H1 (cell line): ENCODE results near the gene NT5C1B. TPM values are rescaled to one million over a fixed set of nuclear protein-coding genes. Genes with fewer than 3 reads are reported as not detected.

ENCODE experiments used
- CTCF ChIA-PET: fragments of 300-600 bp; sonication (Branson Sonifier 250); formaldehyde crosslinking; loops from one replicate; lab custom pipeline; 2021; ENCODE audit not compliant: partially characterized antibody; lab: Charles Lee
- POLR2A ChIA-PET: fragments of 300-600 bp; sonication (Branson Sonifier 250); formaldehyde crosslinking; loops from one replicate; lab custom pipeline; 2021; ENCODE audit warnings: inconsistent platforms; ENCODE audit not compliant: partially characterized antibody; lab: Charles Lee
- DNase-seq, 2 experiments: peaks; one replicate each; pipeline versions ENCODE4 v3.0.0 to v3.0.0-alpha.2; 2010 to 2022; ENCODE audit warnings: low spot score in 2 of 2, low read depth in 1 of 2, mixed read lengths in 1 of 2
- FAIRE-seq: peaks from 2 replicates; lab custom pipeline; 2011; peaks lifted over from hg19 to GRCh38; lab: Jason Lieb, UNC
- H2AFZ ChIP-seq: 2 replicates; pipeline ENCODE4 v1.8.1; 2012; ENCODE audit warnings: low read length, inconsistent platforms
- H2AK5ac ChIP-seq: 2 replicates; pipeline ENCODE4 v1.6.1; 2013; ENCODE audit warnings: low read depth, low read length
- H2BK120ac ChIP-seq: replicated peaks from 2 replicates; pipeline ENCODE3; 2013; ENCODE audit warnings: low read depth, low read length, inconsistent platforms
- H2BK12ac ChIP-seq: 2 replicates; pipeline ENCODE4 v1.6.1; 2013; ENCODE audit warnings: low read depth, low read length
- H2BK15ac ChIP-seq: 2 replicates; pipeline ENCODE4 v1.6.1; 2013; ENCODE audit warnings: low read length
- H2BK20ac ChIP-seq: 2 replicates; pipeline ENCODE4 v1.6.1; 2013; ENCODE audit warnings: low read length
- H2BK5ac ChIP-seq: 2 replicates; pipeline ENCODE4 v1.6.1; 2013; ENCODE audit warnings: low read depth, low read length
- H3K14ac ChIP-seq: 2 replicates; pipeline ENCODE4 v1.6.1; 2013; ENCODE audit warnings: inconsistent platforms; ENCODE audit not compliant: insufficient read length
- H3K18ac ChIP-seq: 2 replicates; pipeline ENCODE4 v1.6.1; 2013; ENCODE audit warnings: low read length; ENCODE audit errors: extremely low read depth
- H3K23ac ChIP-seq: 2 replicates; pipeline ENCODE4 v1.6.1; 2013; ENCODE audit warnings: inconsistent platforms; ENCODE audit not compliant: insufficient read length
- H3K23me2 ChIP-seq: 2 replicates; pipeline ENCODE4 v1.6.1; 2013; ENCODE audit warnings: low read depth, low read length
- H3K27ac ChIP-seq: 2 replicates; pipeline ENCODE4 v1.6.1; 2011; ENCODE audit warnings: low read depth, low read length, inconsistent platforms
- H3K27me3 ChIP-seq, 4 experiments: replicated peaks in 1 of 4; 1 replicate in 1 of 4; 2 replicates in 3 of 4; pipeline versions ENCODE4 v1.6.1 to v1.8.1; 2011 to 2013; ENCODE audit warnings: low read length in 3 of 4, mild to moderate bottlenecking in 3 of 4, inconsistent platforms in 2 of 4, mixed read lengths in 2 of 4, moderate library complexity in 1 of 4; ENCODE audit not compliant: control insufficient read depth in 3 of 4, insufficient read depth in 3 of 4; ENCODE audit errors: extremely low read depth in 1 of 4
- H3K36me3 ChIP-seq, 4 experiments: 2 replicates each; pipeline versions ENCODE4 v1.6.1 to v1.8.1; 2011 to 2013; ENCODE audit warnings: mild to moderate bottlenecking in 4 of 4, low read length in 3 of 4, moderate library complexity in 2 of 4, control low read depth in 1 of 4, inconsistent platforms in 1 of 4; ENCODE audit not compliant: insufficient read depth in 4 of 4, control insufficient read depth in 2 of 4
- H3K4ac ChIP-seq: replicated peaks from 2 replicates; pipeline ENCODE3; 2013; ENCODE audit warnings: low read length, low read depth, mixed read lengths, inconsistent platforms; ENCODE audit not compliant: insufficient read length
- H3K4me1 ChIP-seq, 4 experiments: replicated peaks in 1 of 4; 1 replicate in 1 of 4; 2 replicates in 3 of 4; pipeline versions ENCODE4 v1.6.1 to v1.8.1; 2011 to 2013; ENCODE audit warnings: low read length in 3 of 4, inconsistent platforms in 2 of 4, mixed read lengths in 1 of 4; ENCODE audit not compliant: insufficient read depth in 4 of 4, control insufficient read depth in 3 of 4
- H3K4me2 ChIP-seq, 2 experiments: 2 replicates each; pipeline versions ENCODE4 v1.6.1 to v1.8.1; 2011 to 2013; ENCODE audit warnings: low read depth in 2 of 2, low read length in 2 of 2, control low read depth in 1 of 2, inconsistent platforms in 1 of 2, mild to moderate bottlenecking in 1 of 2; ENCODE audit not compliant: insufficient read depth in 1 of 2
- H3K4me3 ChIP-seq, 4 experiments: fragments of 200-600, 300-600 bp in 1 of 4; sonication (generic), shearing (Covaris generic), sonication (Bioruptor Twin) in 1 of 4; 2 replicates each; pipeline versions ENCODE4 v1.5.1 to v1.8.1; 2011 to 2016; ENCODE audit warnings: low read length in 4 of 4, low read depth in 3 of 4, control low read depth in 2 of 4, inconsistent platforms in 2 of 4, mild to moderate bottlenecking in 2 of 4, mixed read lengths in 1 of 4, moderate library complexity in 1 of 4; ENCODE audit not compliant: insufficient read depth in 2 of 4; ENCODE audit errors: extremely low read depth in 1 of 4
- H3K56ac ChIP-seq: replicated peaks from 2 replicates; pipeline ENCODE3; 2013; ENCODE audit warnings: low read depth, mild to moderate bottlenecking, mixed read lengths, low read length, inconsistent platforms; ENCODE audit not compliant: insufficient read length
- H3K79me1 ChIP-seq: 2 replicates; pipeline ENCODE4 v1.6.1; 2013; ENCODE audit warnings: low read depth, low read length, control low read depth
- H3K79me2 ChIP-seq, 2 experiments: 2 replicates each; pipeline versions ENCODE4 v1.6.1 to v1.8.1; 2012 to 2013; ENCODE audit warnings: low read length in 2 of 2, mild to moderate bottlenecking in 2 of 2, inconsistent platforms in 1 of 2; ENCODE audit not compliant: insufficient read depth in 2 of 2, control insufficient read depth in 1 of 2
- H3K9ac ChIP-seq, 4 experiments: replicated peaks in 1 of 4; 1 replicate in 1 of 4; 2 replicates in 3 of 4; pipeline versions ENCODE4 v1.6.1 to v1.8.1; 2011 to 2013; ENCODE audit warnings: low read depth in 3 of 4, low read length in 3 of 4, control low read depth in 2 of 4, mild to moderate bottlenecking in 2 of 4, moderate library complexity in 2 of 4, inconsistent platforms in 1 of 4; ENCODE audit errors: extremely low read depth in 1 of 4
- H3K9me3 ChIP-seq, 2 experiments: 2 replicates each; pipeline versions ENCODE4 v1.6.1 to v1.8.1; 2012 to 2013; ENCODE audit warnings: mild to moderate bottlenecking in 2 of 2, moderate library complexity in 2 of 2, control low read depth in 1 of 2, inconsistent platforms in 1 of 2, low read depth in 1 of 2, low read length in 1 of 2, mixed read lengths in 1 of 2; ENCODE audit not compliant: insufficient read depth in 2 of 2
- H4K20me1 ChIP-seq, 2 experiments: replicated peaks in 1 of 2; 2 replicates each; pipeline versions ENCODE3 to v1.8.1; 2011 to 2013; ENCODE audit warnings: inconsistent platforms in 2 of 2, low read length in 2 of 2, mild to moderate bottlenecking in 1 of 2; ENCODE audit not compliant: insufficient read depth in 2 of 2, control insufficient read depth in 1 of 2
- H4K5ac ChIP-seq: 2 replicates; pipeline ENCODE4 v1.6.1; 2013; ENCODE audit warnings: low read length, low read depth, mixed read lengths, inconsistent platforms; ENCODE audit not compliant: insufficient read length
- H4K8ac ChIP-seq: 2 replicates; pipeline ENCODE4 v1.8.0; 2013; ENCODE audit warnings: mild to moderate bottlenecking, moderate library complexity, low read length, inconsistent platforms; ENCODE audit not compliant: insufficient read depth; ENCODE audit errors: extremely low read depth
- H4K91ac ChIP-seq: replicated peaks from 2 replicates; pipeline ENCODE3; 2013; ENCODE audit warnings: low read length, mixed read lengths, inconsistent platforms; ENCODE audit not compliant: insufficient read length
- ASH2L ChIP-seq: fragments of 200-600, 300-600 bp; sonication (generic); IDR thresholded peaks from one replicate; pipeline ENCODE4 v1.7.1; 2017; ENCODE audit warnings: low read length
- BRCA1 ChIP-seq: IDR thresholded peaks from 2 replicates; pipeline ENCODE4 v1.6.1; 2012; ENCODE audit warnings: low read depth, low read length, improper control_type of control experiment
- SIX5 ChIP-seq: IDR thresholded peaks from 2 replicates; pipeline ENCODE4 v1.6.1; 2011; ENCODE audit warnings: mild to moderate bottlenecking, low read depth, low read length
- TCF12 ChIP-seq: IDR thresholded peaks from 2 replicates; pipeline ENCODE4 v1.6.1; 2011; ENCODE audit warnings: low read depth, mild to moderate bottlenecking, low read length
- WGBS, 2 experiments: shearing (Covaris generic) in 1 of 2; methylation state at CpG; one replicate each; pipeline versions ENCODE4 v1.1.6 to v1.1.7; 2013 to 2015; ENCODE audit warnings: low lambda C conversion rate in 2 of 2, mixed read lengths in 2 of 2, inconsistent platforms in 1 of 2, low coverage in 1 of 2, missing lambda C conversion rate in 1 of 2; ENCODE audit not compliant: insufficient replicate concordance in 2 of 2, insufficient coverage in 1 of 2, insufficient read length in 1 of 2; ENCODE audit errors: extremely low coverage in 1 of 2, missing lambda C conversion rate in 1 of 2; 5-methylcytosine and 5-hydroxymethylcytosine counted together
- polyA plus RNA-seq, 7 experiments: library from polyadenylated mRNA; depleted of rRNA in 3 of 7; stranded (reverse) in 5 of 7; unstranded in 2 of 7; fragments of >200 nt in 5 of 7; fragments of 200-250 nt in 2 of 7; gene quantifications; 1 replicate in 5 of 7; 2 replicates in 1 of 7; 4 replicates in 1 of 7; pipeline versions ENCODE4 v1.2.1 to v1.2.3, GENCODE V29; 2011 to 2013; ENCODE audit warnings: missing spikeins in 2 of 7, mixed read lengths in 2 of 7
- total RNA-seq: library from RNA; stranded (reverse); fragmentation: NEBNext Ultra II Directional; extraction: Animal tissue kit (Norgen Biotek cat#: 25700); gene quantifications from 2 replicates; pipeline ENCODE4 v1.2.1, GENCODE V29; 2021

The NT5C1B gene
- total and polyA plus RNA-seq, 2 of the 8 experiments (the other 6 are each of a cell fraction or from before 2014, with no cell fraction given), result not detected

DNA sequence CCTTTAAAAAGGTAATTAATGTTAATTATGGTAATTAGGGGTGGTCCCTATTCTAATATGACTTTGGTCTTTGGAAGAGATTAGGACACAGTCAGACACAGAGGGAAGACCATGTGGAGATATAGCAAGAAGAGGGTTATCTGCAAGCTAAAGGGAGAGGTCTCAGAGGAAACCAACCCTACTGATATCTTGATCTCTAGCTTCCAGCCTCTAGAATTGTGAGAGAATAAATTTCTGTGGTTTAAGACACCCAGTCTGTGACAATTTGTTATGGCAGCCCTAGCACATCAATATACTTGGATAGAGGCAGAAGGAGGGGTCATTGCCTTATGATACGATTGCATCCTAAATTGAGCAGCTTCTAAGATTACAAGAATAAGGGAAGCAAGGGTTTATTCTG is 21.3 kb upstream of the NT5C1B start:
- H3K4me2 ChIP-seq, result no peak overlapping the region
- H3K27me3 ChIP-seq, result no peaks in the 10 kb centered on the region
- no peak overlapping the region for H3K27ac ChIP-seq
- no peaks in the 10 kb centered on the region for H3K36me3 ChIP-seq
- no peak overlapping the region for H2BK120ac ChIP-seq
- no peak overlapping the region for H4K8ac ChIP-seq
- no peak overlapping the region for H3K14ac ChIP-seq
- H3K4ac ChIP-seq, result no peak overlapping the region
- no peak overlapping the region for H3K56ac ChIP-seq
- H3K23me2 ChIP-seq, result no peaks in the 10 kb centered on the region
- no peak overlapping the region for H3K4me3 ChIP-seq
- H3K79me1 ChIP-seq, result no peaks in the 10 kb centered on the region
- ChIA-PET CTCF (interaction anchor here (0.8 to 2.2 kb wide), 4 partner anchors 13 to 90 kb away, joined by 3 to 7 read pairs (median 4); no protein-coding TSS in a partner anchor), POLR2A (no interaction called here)
- DNase-seq (no peak), FAIRE-seq (no peak)
- H4K20me1 ChIP-seq, result no peaks in the 10 kb centered on the region
- no peaks in the 10 kb centered on the region for H3K9me3 ChIP-seq
- no peak overlapping the region for H2BK5ac ChIP-seq
- H4K5ac ChIP-seq, result no peak overlapping the region
- no peak overlapping the region for H2BK20ac ChIP-seq
- H3K4me1 ChIP-seq, result no peaks in the 10 kb centered on the region
- no peak overlapping the region for H3K23ac ChIP-seq
- H4K91ac ChIP-seq, result no peak overlapping the region
- H3K79me2 ChIP-seq, result no peaks in the 10 kb centered on the region
- H2BK15ac ChIP-seq, result no peak overlapping the region
- 87% methylated on average over 1 of the region's 1 CpG; no CpG with 5 or more reads in 1 of the 2 experiments for whole genome bisulfite sequencing, 2 experiments
- no peak overlapping the region for H3K18ac ChIP-seq
- no peak overlapping the region for H2AK5ac ChIP-seq
- no peak overlapping the region for H2AFZ ChIP-seq
- H3K9ac ChIP-seq, result no peak overlapping the region
- H2BK12ac ChIP-seq, result no peak overlapping the region
- TF ChIP-seq TCF12 (no peak), ASH2L (no peak), SIX5 (no peak), BRCA1 (no peak)
